Measurements from ENCODE around the gene STH. TPM values are rescaled to one million over a fixed set of nuclear protein-coding genes. Genes with fewer than 3 reads are reported as not detected.

Gene STH
- total RNA-seq, 4 donors from 2014 or later: not detected

GRCh38 chr17:46027976-46028325 is 28.9 kb downstream of the STH start:
- Histone ChIP-seq H3K9me3 (no peaks in the 10 kb centered on the region), H3K36me3 (peaks cover 23 to 86% (median 48%) of the 10 kb centered on the region in 4 donors), H3K4me1 (peaks cover 8 to 20% (median 13%) of the 10 kb centered on the region in 4 donors), H3K4me3 (no peak overlapping the region), H3K27me3 (no peaks in the 10 kb centered on the region), H3K27ac (replicated peaks in 1 of 4) (peak overlapping the region; percentile 1 to 28 (median 10))
- intact Hi-C loops (cut with DNase I): no loop called here
- no peak for DNase-seq (ENCODE audit: extremely low spot score)
- no peak for TF ChIP-seq EP300 (IDR thresholded peaks at IDR 0.05)
- no peak for TF ChIP-seq CTCF (IDR thresholded peaks at IDR 0.05)
- TF ChIP-seq POLR2A (IDR thresholded peaks at IDR 0.05; ENCODE audit: low read depth): no peak
- TF ChIP-seq POLR2AphosphoS5 (IDR thresholded peaks at IDR 0.05): no peak
- 83% methylated on average over 4 of the region's 4 CpGs for WGBS

DNA sequence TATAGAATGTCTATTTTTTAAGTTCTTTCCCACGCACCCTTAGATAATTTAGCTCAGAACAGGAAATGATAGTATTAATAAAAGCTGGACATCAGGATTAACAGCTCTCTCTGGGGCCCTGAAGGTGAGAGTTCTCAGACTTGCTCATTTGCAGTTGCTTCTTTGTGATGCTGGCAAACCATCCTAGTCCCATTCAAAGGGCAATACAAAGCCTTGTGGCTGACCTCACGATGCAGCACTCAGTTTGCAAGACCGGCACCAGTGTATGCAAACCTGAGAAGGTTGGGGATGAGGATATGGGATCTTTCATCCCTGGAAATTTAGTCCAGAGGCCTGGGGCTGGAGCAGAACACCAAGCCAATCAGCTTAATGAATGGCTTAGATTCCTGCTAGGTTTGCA is 29.3 kb downstream of the STH start:
- H3K27me3 ChIP-seq: no peaks in the 10 kb centered on the region
- peaks cover 27 to 89% (median 52%) of the 10 kb centered on the region in 4 donors for H3K36me3 ChIP-seq
- 87% methylated on average over 2 of the region's 3 CpGs for WGBS
- no peak for DNase-seq (ENCODE audit: extremely low spot score)
- no peak overlapping the region for H3K4me3 ChIP-seq
- intact Hi-C loops (cut with DNase I): no loop called here
- TF ChIP-seq EP300 (IDR thresholded peaks at IDR 0.05): no peak
- TF ChIP-seq POLR2AphosphoS5 (IDR thresholded peaks at IDR 0.05): no peak
- no peak for TF ChIP-seq POLR2A (IDR thresholded peaks at IDR 0.05; ENCODE audit: low read depth)
- no peak for TF ChIP-seq CTCF (IDR thresholded peaks at IDR 0.05)
- H3K9me3 ChIP-seq: no peaks in the 10 kb centered on the region
- peaks cover 8 to 20% (median 13%) of the 10 kb centered on the region in 4 donors for H3K4me1 ChIP-seq
- no peak overlapping the region for H3K27ac ChIP-seq (replicated peaks in 1 of 4)

DNA sequence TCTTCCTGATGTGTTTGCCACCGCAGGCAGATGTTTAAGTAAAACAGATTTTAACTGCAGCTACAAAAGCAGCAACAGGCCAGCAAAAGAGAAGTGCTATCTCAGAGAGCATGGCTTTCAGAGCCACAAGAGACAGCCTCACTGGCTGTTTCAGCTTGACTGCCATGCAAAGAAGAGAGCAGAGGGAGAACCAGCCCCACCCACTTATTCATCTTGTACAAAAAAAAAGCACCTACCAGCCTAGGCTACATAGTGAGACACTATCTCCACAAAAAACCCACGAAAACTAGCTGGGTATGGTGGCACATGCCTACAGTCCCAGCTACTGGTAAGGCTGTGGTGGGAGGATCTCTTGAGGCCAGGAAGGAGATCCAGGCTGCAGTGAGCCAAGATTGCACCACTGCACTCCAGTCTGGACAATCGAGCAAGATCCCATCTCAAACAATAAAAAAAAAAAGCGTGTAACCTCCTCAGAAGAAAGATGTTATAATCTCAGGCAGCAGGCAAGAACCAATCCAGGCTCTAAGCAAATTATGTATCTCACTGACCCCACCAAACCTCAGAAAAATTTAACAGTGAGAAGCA is 30.0 kb downstream of the STH start:
- Histone ChIP-seq H3K36me3 (peaks cover 34 to 89% (median 59%) of the 10 kb centered on the region in 4 donors), H3K27ac (replicated peaks in 1 of 4) (no peak overlapping the region), H3K4me1 (peaks cover 8 to 20% (median 13%) of the 10 kb centered on the region in 4 donors), H3K27me3 (no peaks in the 10 kb centered on the region), H3K4me3 (no peak overlapping the region), H3K9me3 (no peaks in the 10 kb centered on the region)
- WGBS: 83% methylated on average over 4 of the region's 4 CpGs
- intact Hi-C loops (cut with DNase I): no loop called here
- TF ChIP-seq POLR2A (IDR thresholded peaks at IDR 0.05; ENCODE audit: low read depth): no peak
- TF ChIP-seq EP300 (IDR thresholded peaks at IDR 0.05): no peak
- no peak for TF ChIP-seq POLR2AphosphoS5 (IDR thresholded peaks at IDR 0.05)
- TF ChIP-seq CTCF (IDR thresholded peaks at IDR 0.05): no peak
- DNase-seq (ENCODE audit: extremely low spot score): no peak

- Histone ChIP-seq H3K36me3 (peaks cover 40 to 91% (median 64%) of the 10 kb centered on the region in 4 donors), H3K4me3 (no peak overlapping the region), H3K4me1 (peaks cover 8 to 20% (median 13%) of the 10 kb centered on the region in 4 donors), H3K9me3 (no peaks in the 10 kb centered on the region), H3K27me3 (no peaks in the 10 kb centered on the region), H3K27ac (replicated peaks in 1 of 4) (no peak overlapping the region)
- intact Hi-C loops (cut with DNase I): no loop called here
- no peak for DNase-seq (ENCODE audit: extremely low spot score)
- 90% methylated on average over 6 of the region's 6 CpGs for WGBS
- no peak for TF ChIP-seq EP300 (IDR thresholded peaks at IDR 0.05)
- TF ChIP-seq CTCF (IDR thresholded peaks at IDR 0.05): no peak
- no peak for TF ChIP-seq POLR2A (IDR thresholded peaks at IDR 0.05; ENCODE audit: low read depth)
- TF ChIP-seq POLR2AphosphoS5 (IDR thresholded peaks at IDR 0.05): no peak
These were observed 30.6 kb downstream of the STH start for GRCh38 chr17:46029627-46030026.

GRCh38 chr17:46030752-46031151 is 31.7 kb downstream of the STH start:
- no peaks in the 10 kb centered on the region for H3K9me3 ChIP-seq
- H3K36me3 ChIP-seq: peaks cover 47 to 92% (median 75%) of the 10 kb centered on the region in 4 donors
- no peak for DNase-seq (ENCODE audit: extremely low spot score)
- H3K27me3 ChIP-seq: no peaks in the 10 kb centered on the region
- WGBS: 88% methylated on average over 3 of the region's 3 CpGs
- H3K27ac ChIP-seq (replicated peaks in 1 of 4): no peak overlapping the region
- no peak for TF ChIP-seq CTCF (IDR thresholded peaks at IDR 0.05)
- no peak for TF ChIP-seq POLR2AphosphoS5 (IDR thresholded peaks at IDR 0.05)
- peaks cover 9 to 27% (median 23%) of the 10 kb centered on the region in 4 donors for H3K4me1 ChIP-seq
- no peak overlapping the region for H3K4me3 ChIP-seq
- intact Hi-C loops (cut with DNase I): no loop called here

Data from esophagus muscularis mucosa (tissue), 4 donors.